ENCODE data around the gene TMEM92. TPM values are rescaled to one million over a fixed set of nuclear protein-coding genes. Genes with fewer than 3 reads are reported as not detected.

Gene TMEM92
- total and polyA plus RNA-seq, 4 donors, result 0.05 to 17.9 (median 4.0) TPM

- Histone ChIP-seq H3K9me3 (ENCODE audit: control insufficient read depth in 4 of 4, low read length in 3 of 4) (no peaks in the 10 kb centered on the region), H3K27ac (ENCODE audit: low read depth in 1 of 2, low read length in 2 of 2) (no peak overlapping the region), H3K4me1 (ENCODE audit: control insufficient read depth in 4 of 4, insufficient read depth in 4 of 4, low read length in 3 of 4) (peaks cover 0 to 4% (median under 1%) of the 10 kb centered on the region in 4 donors), H3K36me3 (ENCODE audit: control insufficient read depth in 4 of 4, insufficient read depth in 3 of 4, low read depth in 1 of 4, low read length in 3 of 4) (no peaks in the 10 kb centered on the region), H3K27me3 (ENCODE audit: control insufficient read depth in 4 of 4, insufficient read depth in 4 of 4, low read length in 3 of 4) (no peaks in the 10 kb centered on the region), H3K4me3 (ENCODE audit: low read depth in 1 of 3, low read length in 3 of 3) (no peak overlapping the region), H3K9ac (ENCODE audit: low read depth in 1 of 2, low read length in 2 of 2) (no peak overlapping the region)
- WGBS, result 43% methylated on average over 13 of the region's 13 CpGs
- TF ChIP-seq REST (IDR thresholded peaks at IDR 0.05) (no peak), RAD21 (IDR thresholded peaks at IDR 0.05) (peak in 1 of 2 donors; percentile 38)
- peak; percentile 35 for DNase-seq (ENCODE audit: low spot score)
Observed at GRCh38 chr17:50266384-50267073, 7.7 kb upstream of the TMEM92 start.

- Histone ChIP-seq H3K9me3 (ENCODE audit: control insufficient read depth in 4 of 4, low read length in 3 of 4) (no peaks in the 10 kb centered on the region), H3K4me3 (ENCODE audit: low read depth in 1 of 3, low read length in 3 of 3) (no peak overlapping the region), H3K36me3 (ENCODE audit: control insufficient read depth in 4 of 4, insufficient read depth in 3 of 4, low read depth in 1 of 4, low read length in 3 of 4) (no peaks in the 10 kb centered on the region), H3K27ac (ENCODE audit: low read depth in 1 of 2, low read length in 2 of 2) (no peak overlapping the region), H3K27me3 (ENCODE audit: control insufficient read depth in 4 of 4, insufficient read depth in 4 of 4, low read length in 3 of 4) (no peaks in the 10 kb centered on the region), H3K9ac (ENCODE audit: low read depth in 1 of 2, low read length in 2 of 2) (no peak overlapping the region), H3K4me1 (ENCODE audit: control insufficient read depth in 4 of 4, insufficient read depth in 4 of 4, low read length in 3 of 4) (peaks cover 0 to 4% (median under 1%) of the 10 kb centered on the region in 4 donors)
- 69% methylated on average over 10 of the region's 10 CpGs for WGBS
- no peak for TF ChIP-seq FOXA1 (IDR thresholded peaks at IDR 0.05)
- no peak for TF ChIP-seq FOXA2 (IDR thresholded peaks at IDR 0.05)
- TF ChIP-seq JUND (IDR thresholded peaks at IDR 0.05), result no peak
- no peak for TF ChIP-seq RAD21 (IDR thresholded peaks at IDR 0.05)
- no peak for TF ChIP-seq RXRA (IDR thresholded peaks at IDR 0.05)
- no peak for TF ChIP-seq NR2F2 (IDR thresholded peaks at IDR 0.05)
- DNase-seq (ENCODE audit: low spot score), result no peak
Observed at GRCh38 chr17:50267074-50267841, 7.0 kb upstream of the TMEM92 start.

GRCh38 chr17:50268026-50268425, 6.2 kb upstream of the TMEM92 start:
- Histone ChIP-seq H3K27ac (ENCODE audit: low read depth in 1 of 2, low read length in 2 of 2) (no peak overlapping the region), H3K4me1 (ENCODE audit: control insufficient read depth in 4 of 4, insufficient read depth in 4 of 4, low read length in 3 of 4) (peaks cover 1 to 10% (median 5%) of the 10 kb centered on the region in 4 donors), H3K36me3 (ENCODE audit: control insufficient read depth in 4 of 4, insufficient read depth in 3 of 4, low read depth in 1 of 4, low read length in 3 of 4) (no peaks in the 10 kb centered on the region), H3K9me3 (ENCODE audit: control insufficient read depth in 4 of 4, low read length in 3 of 4) (no peaks in the 10 kb centered on the region), H3K4me3 (ENCODE audit: low read depth in 1 of 3, low read length in 3 of 3) (no peak overlapping the region), H3K27me3 (ENCODE audit: control insufficient read depth in 4 of 4, insufficient read depth in 4 of 4, low read length in 3 of 4) (no peaks in the 10 kb centered on the region), H3K9ac (ENCODE audit: low read depth in 1 of 2, low read length in 2 of 2) (no peak overlapping the region)
- DNase-seq (ENCODE audit: low spot score), result no peak
- 81% methylated on average over 5 of the region's 5 CpGs for WGBS
- TF ChIP-seq EGR1 (IDR thresholded peaks at IDR 0.05; ENCODE audit: low read depth in 2 of 2) (no peak), CTCF (IDR thresholded peaks at IDR 0.05; ENCODE audit: low read depth, low read length, missing input control) (no peak), FOXA1 (IDR thresholded peaks at IDR 0.05) (no peak), FOXA2 (IDR thresholded peaks at IDR 0.05) (no peak), REST (IDR thresholded peaks at IDR 0.05) (no peak), ATF3 (IDR thresholded peaks at IDR 0.05) (no peak), GABPA (IDR thresholded peaks at IDR 0.05 in 1 of 2, conservative IDR thresholded peaks at IDR 0.05 in 1 of 2) (no peak), MAX (IDR thresholded peaks at IDR 0.05) (no peak), RXRA (IDR thresholded peaks at IDR 0.05) (no peak), YY1 (IDR thresholded peaks at IDR 0.05) (no peak)

Data from liver (tissue), 9 donors.